ENCODE measurements around the gene MIA2.

MIA2 gene

DNA sequence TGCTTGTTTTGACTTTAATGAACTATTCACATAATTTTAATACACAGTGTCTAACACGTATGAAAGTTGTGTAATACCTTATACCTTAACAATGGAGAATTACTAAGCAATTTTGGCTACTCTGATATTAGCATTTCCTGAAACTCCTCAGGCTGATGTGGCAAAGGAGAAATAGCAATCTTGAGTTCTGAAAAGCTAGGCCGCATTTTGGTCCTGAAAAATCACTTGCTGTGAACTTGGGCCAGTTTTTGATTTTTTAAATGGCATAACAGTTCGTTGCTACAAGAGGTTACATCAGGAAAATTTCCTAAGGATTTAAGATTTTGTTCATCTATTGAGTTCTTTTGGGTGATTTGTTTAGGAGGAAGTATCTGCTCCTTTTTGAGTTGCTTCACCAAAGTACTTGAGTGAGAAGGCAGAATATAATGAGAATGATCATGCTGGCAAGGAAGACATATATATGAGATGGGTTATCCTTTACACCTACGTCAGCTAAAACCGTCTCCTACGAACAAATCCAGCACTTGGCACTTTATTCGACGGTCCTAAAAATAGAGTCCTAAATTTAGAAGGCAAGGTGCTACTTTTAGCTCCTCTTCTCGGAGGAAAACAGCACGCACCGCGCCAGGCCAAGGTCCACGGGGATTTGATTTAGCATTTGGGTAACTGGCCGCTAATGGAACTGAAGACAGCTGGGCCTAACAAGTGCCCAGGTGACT, 32.2 kb downstream of the MIA2 start:
- DNase-seq (ENCODE audit: insufficient read length, low spot score): no peak
- TF ChIP-seq CTCF (IDR thresholded peaks at IDR 0.05; ENCODE audit: insufficient read depth, missing control alignments): no peak
- no peak for FAIRE-seq

GRCh38 chr14:39266525-39266870, 32.8 kb downstream of the MIA2 start:
- FAIRE-seq (no peak), DNase-seq (ENCODE audit: insufficient read length, low spot score) (no peak)
- no peak for TF ChIP-seq CTCF (IDR thresholded peaks at IDR 0.05; ENCODE audit: insufficient read depth, missing control alignments)

- FAIRE-seq: no peak
Measured at GRCh38 chr14:39266871-39267607, 33.3 kb downstream of the MIA2 start.

DNA sequence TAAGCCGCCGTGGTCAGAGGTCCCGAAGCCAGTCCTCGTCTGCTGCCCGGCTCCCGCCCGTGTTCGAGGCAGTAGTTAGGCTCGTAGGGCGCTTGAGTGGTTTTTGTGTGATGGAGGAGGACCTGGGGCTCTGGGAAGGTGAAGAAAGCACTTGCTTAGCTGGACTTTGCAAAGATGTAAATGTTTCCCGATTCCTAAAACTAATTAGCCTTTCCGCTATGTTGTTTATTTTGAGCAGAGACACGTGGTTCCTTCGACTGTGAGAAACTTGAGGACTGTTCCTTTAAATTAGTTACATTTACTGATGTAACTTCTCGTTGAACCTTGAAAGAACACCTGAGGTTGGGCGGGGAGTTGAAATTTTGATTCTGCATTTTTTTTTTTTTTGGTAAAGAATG, 33.9 kb downstream of the MIA2 start:
- no peak for FAIRE-seq
- TF ChIP-seq CTCF (IDR thresholded peaks at IDR 0.05; ENCODE audit: insufficient read depth, missing control alignments): no peak
- DNase-seq (ENCODE audit: insufficient read length, low spot score): no peak

More at GRCh38 chr14:39266871-39267607, 33.3 kb downstream of the MIA2 start:
- peak; percentile 34 for DNase-seq (ENCODE audit: insufficient read length, low spot score)
- TF ChIP-seq CTCF (IDR thresholded peaks at IDR 0.05; ENCODE audit: insufficient read depth, missing control alignments): no peak

DNA sequence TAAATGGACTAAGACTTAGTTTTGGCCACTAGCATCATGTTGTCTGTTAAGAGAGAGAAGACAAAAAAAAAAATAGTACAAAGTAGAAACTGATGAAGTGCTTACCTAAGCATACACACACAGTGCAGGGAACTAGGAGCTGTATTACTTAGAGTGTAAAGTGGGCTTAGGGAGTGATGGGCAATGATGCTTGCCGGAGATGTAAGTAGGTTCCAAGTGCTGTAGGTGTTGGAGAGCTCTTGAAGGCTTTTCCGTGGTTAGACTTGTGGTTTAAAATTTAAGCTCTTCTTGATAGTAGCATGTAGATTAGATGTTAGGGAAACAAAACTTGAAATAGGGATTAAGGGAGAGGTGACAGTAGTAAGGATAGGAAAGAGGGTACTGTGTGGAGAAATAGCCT, 34.7 kb downstream of the MIA2 start:
- no peak for FAIRE-seq
- no peak for DNase-seq (ENCODE audit: insufficient read length, low spot score)
- TF ChIP-seq CTCF (IDR thresholded peaks at IDR 0.05; ENCODE audit: insufficient read depth, missing control alignments): no peak

- TF ChIP-seq CTCF (IDR thresholded peaks at IDR 0.05; ENCODE audit: insufficient read depth, missing control alignments): no peak
- DNase-seq (ENCODE audit: insufficient read length, low spot score) (no peak), FAIRE-seq (no peak)
Measured at GRCh38 chr14:39272918-39273317, 39.2 kb downstream of the MIA2 start.

DNA sequence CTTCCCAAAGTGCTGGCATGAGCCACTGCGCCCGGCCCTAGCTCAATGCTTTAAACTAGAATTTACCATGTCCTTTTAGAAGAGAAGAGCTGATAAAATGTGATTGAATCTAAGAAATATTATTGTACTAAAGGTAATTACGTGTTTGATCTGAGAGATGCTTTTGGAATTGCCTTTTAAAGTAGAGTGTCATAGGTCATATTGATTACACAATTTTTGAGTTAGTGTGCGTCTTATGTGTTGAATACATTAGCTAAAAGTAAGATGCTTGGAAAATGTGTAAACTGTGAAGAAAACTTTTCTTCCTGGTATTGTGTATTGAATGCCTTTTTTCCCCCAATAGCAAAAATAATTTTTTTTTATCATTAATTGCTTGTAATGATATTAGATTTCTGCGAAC, 41.7 kb downstream of the MIA2 start:
- TF ChIP-seq CTCF (IDR thresholded peaks at IDR 0.05; ENCODE audit: insufficient read depth, missing control alignments): no peak
- no peak for DNase-seq (ENCODE audit: insufficient read length, low spot score)
- no peak for FAIRE-seq

All from D721Med (cell line).